ENCODE results near the gene RPS24. TPM values are rescaled to one million over a fixed set of nuclear protein-coding genes. Genes with fewer than 3 reads are reported as not detected.
"Not testable (repeated sequence)": the region's sequence is repeated elsewhere in the genome, so short reads cannot be mapped to it uniquely, and the experiment has no call there.

Gene RPS24
- total RNA-seq, 1 donor from 2014 or later: 2,828 TPM

DNA sequence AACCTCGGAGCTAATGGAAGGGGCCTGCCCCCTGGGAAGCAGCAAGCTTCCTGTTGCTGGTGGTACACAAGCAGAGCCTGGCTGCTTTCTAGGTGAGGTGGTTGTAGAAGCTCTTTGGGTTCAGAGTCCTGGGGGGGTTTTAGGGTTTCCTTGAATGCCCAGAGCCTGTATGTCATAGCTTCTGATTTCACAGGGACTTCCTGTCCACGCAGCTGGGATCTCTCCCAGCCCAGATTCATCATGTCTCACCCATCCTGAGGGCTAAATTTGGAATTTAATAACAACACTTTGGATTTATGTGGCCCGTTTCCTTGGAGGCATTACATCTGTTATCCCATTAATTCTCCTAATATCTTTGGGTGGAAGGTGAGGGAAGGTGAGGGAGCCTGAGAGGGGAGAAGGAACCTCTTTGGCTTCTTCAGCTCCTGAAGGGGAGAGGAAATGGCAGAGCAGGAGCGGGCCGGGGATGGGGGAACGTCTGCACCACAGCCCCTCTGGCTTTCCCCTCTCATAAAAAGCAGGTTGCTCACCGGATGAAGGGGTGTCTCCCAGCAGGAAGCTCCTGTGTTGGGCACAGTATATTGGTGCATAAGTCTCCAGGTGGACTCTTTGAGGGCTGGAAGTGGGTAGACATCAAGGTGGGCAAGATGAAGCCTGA, 19.7 kb downstream of the RPS24 start:
- no peak for DNase-seq

DNA sequence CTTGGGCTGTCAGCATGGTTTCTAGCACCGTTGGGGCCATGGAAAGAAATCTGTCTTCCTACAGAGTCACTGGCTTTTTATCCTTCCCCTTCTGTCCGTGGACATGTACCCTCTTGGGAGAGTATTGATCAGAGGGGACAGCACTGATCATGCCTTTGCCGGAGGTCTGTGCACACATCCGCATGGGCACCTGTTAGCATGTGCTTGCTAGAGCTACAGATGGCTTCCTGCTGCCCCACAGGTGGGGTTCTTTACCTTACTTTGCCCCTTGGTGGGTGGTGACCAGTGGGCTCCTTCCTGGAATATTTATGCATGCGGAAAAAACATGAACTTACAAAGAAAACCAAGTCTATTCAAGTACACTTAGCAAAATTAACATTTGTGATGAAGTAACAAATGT, 24.9 kb downstream of the RPS24 start:
- DNase-seq: no peak

DNA sequence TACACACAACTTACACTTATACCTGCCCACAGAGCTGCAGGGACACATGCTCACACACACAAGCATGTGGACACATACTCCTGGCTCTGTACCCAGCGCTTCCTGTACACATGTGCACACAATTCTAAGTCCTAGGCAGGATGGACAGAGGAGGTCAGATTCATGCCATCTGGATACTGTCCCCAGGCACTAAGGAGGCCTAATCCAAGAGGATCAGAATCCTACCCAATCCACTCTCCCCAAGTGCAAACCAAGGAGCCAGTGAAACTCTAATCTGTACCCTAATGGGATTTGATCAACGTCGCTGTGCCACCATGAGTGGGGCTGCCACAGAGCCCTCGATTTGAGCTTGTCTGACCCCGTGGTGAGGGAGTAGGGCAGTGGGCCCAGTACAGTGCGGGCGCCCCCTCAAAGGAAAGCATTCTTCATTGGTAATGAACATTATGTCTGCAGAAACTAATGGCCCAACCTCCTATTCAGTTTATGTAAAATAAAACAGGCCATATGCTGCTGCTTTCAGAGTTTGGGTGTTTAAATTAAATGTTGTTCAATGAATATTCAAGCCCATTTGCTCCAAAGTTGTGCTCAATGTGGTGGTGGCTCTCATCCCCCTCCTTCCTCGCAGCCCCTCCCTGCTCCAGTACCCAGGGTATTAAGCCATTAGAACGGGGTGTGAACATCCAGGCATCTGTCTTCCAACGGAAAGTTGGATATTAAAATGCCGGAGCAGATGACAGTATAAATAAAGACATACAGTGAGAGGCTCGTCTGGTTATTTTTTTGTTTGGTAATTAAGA, 26.4 kb downstream of the RPS24 start:
- no peak for DNase-seq

DNA sequence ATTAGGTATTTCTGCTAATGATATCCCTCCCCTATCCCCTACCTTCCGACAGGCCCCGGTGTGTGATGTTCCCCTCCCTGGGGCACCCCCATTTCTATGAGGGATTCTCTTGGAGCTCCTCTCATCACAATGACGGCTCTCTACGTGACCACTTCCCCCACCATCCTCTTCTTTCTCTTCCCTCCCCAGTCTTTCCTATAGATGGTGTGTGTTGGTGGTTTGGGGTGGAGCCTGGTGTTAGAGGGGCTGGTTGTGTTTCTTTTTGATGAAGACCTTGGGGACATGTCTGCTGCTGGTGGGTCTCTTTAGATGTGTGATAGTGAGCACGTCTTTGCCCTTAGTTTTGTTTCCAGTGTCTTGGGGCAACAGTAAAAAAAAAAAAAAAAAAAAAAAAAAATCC, 28.6 kb downstream of the RPS24 start:
- DNase-seq: no peak

DNA sequence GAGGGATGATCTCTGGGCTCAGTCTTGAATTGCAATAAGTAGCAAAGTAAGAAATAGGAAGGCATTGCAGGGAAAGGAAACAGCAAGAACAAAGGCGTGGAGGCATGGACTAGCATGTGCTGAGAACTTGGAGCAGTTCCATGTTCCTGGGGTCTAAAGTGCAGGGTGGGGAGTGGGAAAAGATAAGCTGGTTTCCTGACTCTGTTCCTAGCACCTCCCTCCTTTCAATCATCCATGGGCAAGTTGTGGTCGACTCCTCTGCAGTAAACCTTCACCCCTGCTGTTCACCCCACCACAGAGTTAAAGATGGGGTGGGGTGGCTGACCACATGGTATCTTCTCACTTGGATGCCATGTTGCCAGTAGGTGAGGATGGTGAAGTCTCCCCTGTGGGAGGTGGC, 29.6 kb downstream of the RPS24 start:
- DNase-seq: no peak

DNA sequence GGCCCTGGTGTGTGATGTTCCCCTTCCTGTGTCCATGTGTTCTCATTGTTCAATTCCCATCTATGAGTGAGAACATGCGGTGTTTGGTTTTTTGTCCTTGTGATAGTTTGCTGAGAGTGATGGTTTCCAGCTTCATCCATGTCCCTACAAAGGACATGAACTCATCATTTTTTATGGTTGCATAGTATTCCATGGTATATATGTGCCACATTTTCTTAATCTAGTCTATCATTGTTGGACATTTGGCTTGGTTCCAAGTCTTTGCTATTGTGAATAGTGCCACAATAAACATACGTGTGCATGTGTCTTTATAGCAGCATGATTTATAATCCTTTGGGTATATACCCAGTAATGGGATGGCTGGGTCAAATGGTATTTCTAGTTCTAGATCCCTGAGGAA, 31.3 kb downstream of the RPS24 start:
- not testable (repeated sequence) for DNase-seq

DNA sequence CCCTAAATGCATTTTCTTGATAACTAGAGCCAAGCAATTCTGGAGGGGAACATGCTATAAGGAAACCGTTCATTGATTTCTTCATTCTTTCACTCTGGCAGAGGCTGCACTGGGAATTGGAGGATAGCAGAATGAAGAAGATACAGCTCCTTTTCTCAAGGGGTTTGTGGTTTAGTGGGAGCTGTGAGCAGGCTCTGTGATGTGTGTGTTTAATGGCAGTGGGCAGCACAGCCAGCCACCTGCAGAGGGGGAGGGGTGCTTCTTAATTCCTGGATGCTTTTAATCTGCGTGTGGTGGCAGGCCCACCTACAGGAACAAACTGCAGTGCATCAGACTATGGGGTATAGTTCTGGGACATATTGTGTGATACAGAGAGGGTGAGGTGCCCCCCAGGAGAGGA, 31.9 kb downstream of the RPS24 start:
- no peak for DNase-seq

DNA sequence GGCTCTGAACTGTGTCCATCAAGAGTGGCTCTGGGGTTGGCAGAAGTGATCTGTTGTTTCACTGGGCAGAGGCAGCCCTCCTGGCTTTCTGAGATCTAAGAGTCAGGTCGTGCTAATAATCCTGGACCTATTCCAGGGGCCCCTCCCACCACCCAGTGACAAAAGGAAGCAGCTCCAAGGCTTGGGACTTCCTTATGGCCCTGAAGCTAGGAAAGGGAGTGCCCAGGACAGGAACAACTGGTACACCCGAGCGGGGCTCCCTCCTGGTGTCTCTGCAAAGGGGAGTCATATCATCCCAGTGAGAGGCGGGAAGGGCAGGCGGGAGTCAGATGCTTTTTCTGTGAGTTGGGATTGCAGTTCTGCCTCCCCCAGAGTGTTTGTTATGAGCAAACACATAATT, 32.3 kb downstream of the RPS24 start:
- DNase-seq: no peak

DNA sequence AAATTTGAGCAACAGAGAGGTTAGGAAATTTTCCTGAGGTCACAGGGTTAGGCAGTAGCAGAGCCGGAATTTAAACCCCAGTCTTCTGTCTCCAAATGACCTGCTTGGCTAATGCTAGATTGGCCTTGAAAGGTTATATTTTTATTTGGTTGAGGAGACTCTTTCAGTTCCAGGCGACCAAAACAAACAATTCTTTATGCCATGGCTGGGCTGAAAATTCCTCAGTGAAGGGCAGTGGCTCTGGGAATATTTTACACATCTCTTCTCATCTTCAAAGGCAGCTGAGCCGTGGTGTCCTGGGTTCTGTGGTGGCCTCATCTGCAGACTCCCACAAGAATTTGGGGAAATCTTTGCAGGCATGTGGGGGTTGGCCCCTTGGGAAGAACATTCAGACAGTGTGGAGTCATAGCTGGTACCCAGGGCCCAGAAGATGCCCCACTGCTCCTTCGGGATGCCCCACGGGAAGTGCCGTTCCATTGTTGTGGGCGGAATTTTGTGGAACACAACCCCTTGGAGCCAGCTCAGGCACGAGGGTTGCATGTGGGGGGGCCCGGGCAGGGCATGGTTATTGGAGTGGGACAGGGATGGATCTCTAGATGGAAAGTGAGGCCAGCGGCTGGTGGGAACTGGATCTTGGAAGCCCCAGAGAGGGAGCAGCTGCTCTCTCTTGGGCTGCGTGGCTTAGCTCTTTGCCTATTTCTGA, 33.2 kb downstream of the RPS24 start:
- DNase-seq: no peak

DNA sequence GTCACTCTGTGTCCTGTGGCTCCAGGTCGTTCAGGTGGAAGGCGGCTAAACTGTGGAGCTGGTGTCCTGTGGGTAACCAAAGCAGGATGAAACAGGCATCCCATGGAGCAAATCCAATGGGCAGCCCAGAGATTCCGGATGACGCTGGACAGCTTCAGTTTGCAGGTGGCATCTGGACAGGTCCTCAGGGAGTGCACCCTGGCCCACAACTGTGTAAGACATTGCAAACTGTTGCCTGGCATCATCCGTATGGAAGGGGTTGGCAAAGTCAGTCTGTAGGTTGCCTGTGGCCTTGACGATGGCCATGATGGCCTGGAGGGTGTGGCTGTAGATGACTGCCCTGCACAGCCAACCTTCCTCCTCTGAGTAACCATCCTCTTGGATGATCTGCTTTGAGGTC, 35.5 kb downstream of the RPS24 start:
- no peak for DNase-seq

DNA sequence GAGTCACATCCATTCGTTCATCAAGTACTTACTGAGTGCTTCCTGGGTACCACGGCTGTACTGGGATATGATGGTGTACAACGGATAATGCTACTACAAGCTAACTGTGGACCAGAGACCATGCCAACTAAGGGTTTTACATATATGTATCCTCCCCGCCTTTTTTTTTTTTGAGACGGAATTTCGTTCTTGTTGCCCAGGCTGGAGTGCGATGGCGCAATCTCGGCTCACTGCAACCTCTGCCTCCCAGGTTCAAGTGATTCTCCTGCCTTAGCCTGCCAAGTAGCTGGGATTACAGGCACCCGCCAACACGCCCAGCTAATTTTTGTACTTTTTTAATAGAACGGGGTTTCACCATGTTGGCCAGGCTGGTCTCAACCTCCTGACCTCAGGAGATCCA, 36.4 kb downstream of the RPS24 start:
- DNase-seq: not testable (repeated sequence)

DNA sequence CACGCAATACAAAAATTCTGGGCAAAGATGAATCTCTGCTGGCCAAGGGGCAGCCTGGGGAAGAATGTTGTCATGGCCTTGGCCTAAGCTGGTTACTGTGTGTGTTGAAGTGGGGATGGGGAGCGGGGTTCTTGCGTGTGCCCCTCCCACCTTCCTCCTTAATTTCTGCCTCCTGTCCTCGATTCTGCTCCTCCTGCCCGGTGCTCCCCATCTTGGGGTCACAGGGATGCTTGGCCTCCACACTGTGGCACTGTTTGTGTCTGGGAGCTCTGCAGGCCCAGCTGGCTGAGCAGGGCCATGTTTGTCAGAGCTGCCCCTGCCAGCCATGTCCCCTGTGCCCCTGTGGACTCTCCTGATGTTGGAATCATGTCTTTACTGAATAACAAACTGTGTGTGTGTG, 37.1 kb downstream of the RPS24 start:
- DNase-seq: no peak

DNA sequence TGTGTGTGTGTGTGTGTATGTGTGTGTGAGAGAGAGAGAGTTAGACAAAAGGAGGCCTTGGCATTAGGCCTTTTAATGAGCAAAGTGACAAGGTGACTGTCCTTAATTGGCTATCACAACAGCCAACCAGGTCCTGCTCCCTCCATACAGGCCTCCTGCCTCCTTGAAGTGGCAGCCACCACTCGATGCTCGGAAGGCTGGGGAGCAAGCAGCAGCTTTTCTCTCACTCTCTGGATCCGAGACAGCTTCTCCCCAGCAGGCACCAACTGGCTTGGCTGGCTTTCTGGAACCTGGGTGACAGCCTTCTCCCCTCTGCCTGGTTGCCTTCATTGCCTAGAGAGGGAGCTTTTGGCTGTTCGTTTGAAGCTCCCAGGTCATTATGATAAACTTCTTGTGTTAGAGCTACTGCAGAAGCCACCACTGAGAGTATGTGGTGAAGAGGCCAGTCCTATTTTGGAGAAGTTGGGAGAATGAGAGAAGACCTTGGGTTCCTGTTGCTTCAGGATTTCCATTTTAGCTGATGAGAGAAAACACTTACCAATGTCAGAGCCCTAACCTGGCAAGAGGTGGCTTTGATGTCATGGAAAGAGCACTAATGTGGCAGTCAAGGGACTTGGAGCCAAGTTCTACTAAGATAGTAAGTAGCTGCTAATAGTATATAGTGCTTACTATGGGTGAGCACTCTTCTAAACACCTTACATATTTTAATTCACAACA, 37.6 kb downstream of the RPS24 start:
- no peak for DNase-seq

DNA sequence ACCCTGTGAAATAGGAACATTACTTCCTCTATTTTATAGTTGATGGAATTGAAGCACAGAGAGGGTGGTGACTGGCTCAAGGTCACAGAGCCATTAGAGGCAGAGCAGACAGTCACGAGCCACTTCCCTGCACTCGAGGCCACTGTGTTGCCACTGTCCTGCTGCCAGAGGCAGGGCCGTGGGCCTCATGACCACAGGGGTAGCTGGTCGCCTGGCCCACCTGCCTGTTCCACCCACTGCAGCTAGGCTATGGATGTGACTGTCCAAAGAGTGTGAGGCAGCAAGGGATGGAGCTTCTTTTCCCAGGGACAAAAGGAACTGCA, 38.2 kb downstream of the RPS24 start:
- no peak for DNase-seq

DNA sequence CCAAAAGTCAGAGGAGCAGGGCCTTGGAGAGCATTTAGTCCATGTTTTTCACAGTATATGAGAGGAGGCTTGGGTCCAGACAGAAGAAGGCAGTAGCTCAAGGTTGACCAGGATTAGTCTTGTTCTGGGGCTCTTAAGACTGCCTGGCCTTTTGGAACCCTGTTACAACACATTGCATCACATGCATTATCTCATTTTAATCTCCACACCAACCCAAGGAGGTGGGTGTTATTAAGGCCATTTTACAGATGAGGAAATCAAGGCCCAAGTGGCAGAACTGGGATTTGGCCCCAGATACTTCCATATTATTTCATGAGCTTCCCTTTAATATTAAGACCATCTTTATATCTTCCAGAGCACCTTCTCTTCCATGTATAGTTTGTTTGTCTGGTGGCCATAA, 38.8 kb downstream of the RPS24 start:
- no peak for DNase-seq

DNA sequence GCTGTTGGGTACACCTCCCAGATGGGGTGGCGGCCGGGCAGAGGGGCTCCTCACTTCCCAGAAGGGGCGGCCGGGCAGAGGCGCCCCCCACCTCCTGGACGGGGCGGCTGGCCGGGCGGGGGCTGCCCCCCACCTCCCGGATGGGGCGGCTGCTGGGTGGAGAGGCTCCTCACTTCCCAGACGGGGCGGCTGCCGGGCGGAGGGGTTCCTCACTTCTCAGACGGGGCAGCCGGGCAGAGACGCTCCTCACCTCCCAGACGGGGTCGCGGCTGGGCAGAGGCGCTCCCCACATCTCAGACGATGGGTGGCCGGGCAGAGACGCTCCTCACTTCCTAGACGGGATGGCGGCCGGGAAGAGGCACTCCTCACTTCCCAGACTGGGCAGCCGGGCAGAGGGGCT, 42.1 kb downstream of the RPS24 start:
- not testable (repeated sequence) for DNase-seq

DNA sequence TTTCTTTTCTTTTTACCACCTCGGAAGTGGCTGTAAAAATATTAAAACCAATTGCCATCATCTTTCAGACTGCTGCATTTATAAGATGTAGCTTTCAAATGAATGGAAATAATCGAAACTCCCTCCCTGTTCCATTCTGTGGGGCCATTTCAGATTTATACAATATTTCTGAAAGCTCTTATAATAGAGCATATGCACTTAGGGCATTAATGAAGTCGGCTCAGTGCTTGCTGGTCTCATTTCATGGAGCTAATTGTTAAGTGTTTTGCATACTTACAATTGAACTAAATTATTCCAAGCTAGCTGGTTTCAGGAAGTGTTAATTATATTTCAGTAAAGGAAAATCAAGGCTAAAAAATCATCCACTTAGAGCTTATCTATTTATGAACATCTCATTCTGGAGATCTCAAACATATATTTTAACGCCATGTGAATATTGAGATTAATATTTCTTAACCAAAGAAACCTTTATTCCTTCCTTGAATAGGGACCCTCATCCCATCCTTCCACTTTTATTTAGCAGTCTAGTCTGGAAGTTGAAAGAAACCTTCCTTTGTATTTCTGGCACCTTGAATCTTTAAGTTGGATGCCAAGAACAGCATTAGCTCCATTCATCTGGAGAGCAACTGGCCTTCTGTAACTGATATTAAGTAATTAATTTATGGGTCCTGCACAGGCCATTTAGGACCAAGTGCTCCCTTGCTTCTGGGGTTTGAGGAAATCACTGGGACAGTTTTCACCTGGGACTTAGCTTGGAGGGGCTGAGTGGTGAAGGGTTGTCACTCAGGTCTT, 45.1 kb downstream of the RPS24 start:
- no peak for DNase-seq

DNA sequence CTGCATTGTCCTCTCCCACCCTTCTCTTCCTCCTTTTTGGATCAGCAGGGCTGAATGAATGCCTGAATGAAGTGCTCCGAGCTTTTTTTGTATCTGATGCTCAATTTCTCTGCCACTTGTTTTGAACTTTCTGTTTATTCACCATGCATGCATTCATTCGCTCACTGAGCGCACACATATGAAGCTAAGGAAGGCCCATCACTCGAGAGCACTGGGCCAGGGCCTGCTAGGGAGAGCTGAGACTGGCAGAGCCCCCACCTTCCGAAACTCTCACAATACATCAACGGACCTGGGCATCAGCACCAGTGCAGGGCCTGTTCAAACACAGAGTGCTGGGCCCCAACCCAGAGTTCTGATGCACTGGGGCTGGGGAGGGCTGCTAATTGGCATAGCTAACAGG, 45.7 kb downstream of the RPS24 start:
- no peak for DNase-seq

DNA sequence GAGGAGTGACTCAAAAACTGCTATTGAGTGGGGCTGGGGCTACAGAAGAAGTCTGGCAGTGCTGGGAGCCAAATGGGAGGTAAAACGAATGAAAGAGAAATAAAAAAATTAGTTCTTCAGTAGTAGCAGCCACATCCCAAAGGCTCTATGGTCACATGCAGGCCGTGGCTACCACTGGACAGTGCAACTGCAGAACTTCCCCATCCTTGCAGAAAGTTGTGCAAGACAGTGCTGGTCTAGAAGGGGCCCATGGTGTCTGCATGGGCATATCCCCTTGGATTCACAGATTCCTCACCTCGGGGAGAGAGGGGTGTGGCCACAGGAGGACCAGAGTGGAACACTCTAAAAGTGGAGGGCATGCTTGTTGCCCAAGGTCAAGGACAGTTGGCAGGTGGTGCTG, 47.6 kb downstream of the RPS24 start:
- DNase-seq: no peak

DNA sequence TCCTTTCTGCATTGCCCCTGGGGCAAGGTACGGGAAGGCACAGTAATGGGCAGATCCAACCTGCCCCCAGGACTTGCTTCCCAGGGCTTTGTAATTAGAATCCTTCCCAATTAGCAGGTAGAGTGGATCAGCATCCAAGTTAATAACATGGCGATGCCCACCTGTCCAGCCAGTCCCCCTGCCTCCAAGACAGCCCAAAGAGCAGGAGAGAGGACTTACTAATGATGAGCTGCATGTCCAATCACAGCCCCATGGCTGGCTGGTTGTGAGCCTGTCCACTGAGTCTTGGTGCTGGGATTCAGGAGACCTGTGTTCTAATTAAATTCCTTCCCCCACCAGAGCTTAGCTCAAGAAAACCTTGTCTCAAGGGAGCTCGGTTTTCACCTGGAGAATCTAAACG, 49.0 kb downstream of the RPS24 start:
- DNase-seq: no peak
